HepG2 (cell line): ENCODE measurements around the gene EIF4G3. TPM values are rescaled to one million over a fixed set of nuclear protein-coding genes. Genes with fewer than 3 reads are reported as not detected.
A peak's percentile ranks its signal among the peaks of the same experiment; 100 is the strongest.

Source experiments
- ATAC-seq: fragments of 200-7000 bp; cut with Tn5 transposase; 3 replicates; pipeline ENCODE4 v1.9.1; 2020; ENCODE audit warnings: mild to moderate bottlenecking, moderate library complexity
- BruUV-seq: library from RNA; stranded (reverse); fragments of 400-500 nt; replicated peaks from 2 replicates; lab custom pipeline; 2021; lab: Mats Ljungman, UMichigan
- CTCF ChIA-PET: fragments of 300-600 bp; formaldehyde crosslinking; extraction: SDS; loops from one replicate; lab custom pipeline; 2021; ENCODE audit warnings: low total read pairs, inconsistent platforms, low intra/inter-chr PET ratio; lab: Yijun Ruan, JAX
- POLR2A ChIA-PET: fragments of 350-600 bp; sonication (Branson Sonifier 250); formaldehyde crosslinking; loops from one replicate; lab custom pipeline; 2020; ENCODE audit warnings: antibody characterized with exemption, inconsistent platforms; lab: Yijun Ruan, JAX
- DNase-seq: peaks from one replicate; pipeline ENCODE4 v3.0.0-alpha.2; 2015; ENCODE audit warnings: low spot score
- FAIRE-seq: peaks from 3 replicates; lab custom pipeline; 2011; peaks lifted over from hg19 to GRCh38; lab: Jason Lieb, UNC
- H2AFZ ChIP-seq: one replicate; pipeline ENCODE4 v1.6.1; 2011; ENCODE audit warnings: low read length, inconsistent platforms
- H3K27ac ChIP-seq: fragments of 300-600 bp; 3 replicates; pipeline ENCODE4 v1.8.0; 2011; ENCODE audit warnings: mixed run types, mild to moderate bottlenecking, mixed read lengths, low read length, inconsistent platforms; ENCODE audit not compliant: insufficient read depth; ENCODE audit errors: extremely low read length
- H3K27me3 ChIP-seq, 2 experiments: fragments of 200-600 bp in 1 of 2; 2 replicates in 1 of 2; 3 replicates in 1 of 2; pipeline versions ENCODE4 v1.6.0 to v1.8.0; 2011; ENCODE audit warnings: low read length in 2 of 2, mild to moderate bottlenecking in 2 of 2, moderate library complexity in 2 of 2, inconsistent platforms in 1 of 2; ENCODE audit not compliant: insufficient read depth in 2 of 2, control insufficient read depth in 1 of 2
- H3K36me3 ChIP-seq, 2 experiments: fragments of 200-600 bp in 1 of 2; replicated peaks in 1 of 2; 2 replicates in 1 of 2; 3 replicates in 1 of 2; pipeline versions ENCODE4 v1.5.1 to v1.8.0; 2011; ENCODE audit warnings: low read length in 2 of 2, inconsistent platforms in 1 of 2; ENCODE audit not compliant: insufficient read depth in 2 of 2, control insufficient read depth in 1 of 2
- H3K4me1 ChIP-seq: 2 replicates; pipeline ENCODE4 v1.5.1; 2012; ENCODE audit warnings: low read length, inconsistent platforms; ENCODE audit not compliant: insufficient read depth
- H3K4me2 ChIP-seq: 2 replicates; pipeline ENCODE4 v1.6.0; 2011; ENCODE audit warnings: low read depth, low read length, inconsistent platforms
- H3K4me3 ChIP-seq, 3 experiments: fragments of 200-600 bp in 1 of 3; sonication (generic), shearing (Covaris generic) in 1 of 3; replicated peaks in 1 of 3; 2 replicates each; pipeline ENCODE4 v1.5.1; 2011 to 2016; ENCODE audit warnings: low read length in 3 of 3, inconsistent platforms in 2 of 3, low read depth in 2 of 3, mild to moderate bottlenecking in 2 of 3, control low read depth in 1 of 3, mixed read lengths in 1 of 3; ENCODE audit not compliant: insufficient read depth in 1 of 3
- H3K79me2 ChIP-seq: one replicate; pipeline ENCODE4 v1.6.1; 2011; ENCODE audit warnings: low read length, inconsistent platforms; ENCODE audit not compliant: insufficient read depth
- H3K9ac ChIP-seq: 2 replicates; pipeline ENCODE4 v1.6.0; 2011; ENCODE audit warnings: mild to moderate bottlenecking, low read depth, low read length, inconsistent platforms; ENCODE audit not compliant: insufficient read depth
- H3K9me3 ChIP-seq: 2 replicates; pipeline ENCODE4 v1.5.1; 2012; ENCODE audit warnings: mild to moderate bottlenecking, low read length
- H4K20me1 ChIP-seq: 2 replicates; pipeline ENCODE4 v1.6.0; 2011; ENCODE audit warnings: inconsistent platforms, mild to moderate bottlenecking, low read length, moderate library complexity; ENCODE audit not compliant: insufficient read depth
- ARID5B ChIP-seq: IDR thresholded peaks from 2 replicates; pipeline ENCODE4 v1.4.0; 2020; ENCODE audit warnings: mild to moderate bottlenecking, missing genetic modification reagents
- BRF2 ChIP-seq: sonication (generic); formaldehyde crosslinking; IDR thresholded peaks from 2 replicates; pipeline ENCODE4 v1.8.1; 2022; ENCODE audit warnings: mild to moderate bottlenecking, missing genetic modification reagents
- DNMT1 ChIP-seq: sonication (generic); formaldehyde crosslinking; IDR thresholded peaks from 2 replicates; pipeline ENCODE4 v1.5.1; 2020; ENCODE audit warnings: mild to moderate bottlenecking, missing genetic modification reagents
- HDAC2 ChIP-seq: sonication (generic); formaldehyde crosslinking; IDR thresholded peaks from 2 replicates; pipeline ENCODE4 v1.4.0; 2020; ENCODE audit warnings: missing genetic modification reagents
- HES4 ChIP-seq: sonication (generic); formaldehyde crosslinking; IDR thresholded peaks from 2 replicates; pipeline ENCODE4 v1.9.0; 2021; ENCODE audit warnings: mild to moderate bottlenecking, missing genetic modification reagents, borderline replicate concordance
- HMG20B ChIP-seq: conservative IDR thresholded peaks from 2 replicates; pipeline ENCODE4 v1.6.1; 2016; ENCODE audit warnings: missing genetic modification reagents, missing compliant biosample characterization
- HNF4A ChIP-seq: sonication (generic); formaldehyde crosslinking; IDR thresholded peaks from 2 replicates; pipeline ENCODE4 v1.4.0; 2020; ENCODE audit warnings: missing genetic modification reagents
- PHF20 ChIP-seq: sonication (generic); formaldehyde crosslinking; IDR thresholded peaks from 2 replicates; pipeline ENCODE4 v1.5.0; 2020; ENCODE audit warnings: mild to moderate bottlenecking, missing genetic modification reagents
- RARA ChIP-seq: IDR thresholded peaks from 2 replicates; pipeline ENCODE4 v1.6.1; 2016; ENCODE audit warnings: missing genetic modification reagents, missing compliant biosample characterization
- TFAP4 ChIP-seq: sonication (generic); IDR thresholded peaks from 2 replicates; pipeline ENCODE4 v1.6.1; 2016; ENCODE audit warnings: low read depth, borderline replicate concordance
- ZFP36 ChIP-seq: fragments of 150-350 bp; IDR thresholded peaks from 2 replicates; pipeline ENCODE4 v1.6.1; 2018; ENCODE audit warnings: borderline replicate concordance, low read length, low read depth; ENCODE audit not compliant: partially characterized antibody
- ZFP41 ChIP-seq: sonication (generic); formaldehyde crosslinking; IDR thresholded peaks from 2 replicates; pipeline ENCODE4 v1.4.0; 2020; ENCODE audit warnings: mild to moderate bottlenecking, missing genetic modification reagents, borderline replicate concordance
- ZNF30 ChIP-seq: sonication (generic); formaldehyde crosslinking; IDR thresholded peaks from 2 replicates; pipeline ENCODE4 v1.5.0; 2020; ENCODE audit warnings: mild to moderate bottlenecking, missing genetic modification reagents
- ZNF354B ChIP-seq: sonication (generic); formaldehyde crosslinking; IDR thresholded peaks from 2 replicates; pipeline ENCODE4 v1.8.0; 2022; ENCODE audit warnings: mild to moderate bottlenecking, missing genetic modification reagents
- ZNF784 ChIP-seq: sonication (generic); formaldehyde crosslinking; IDR thresholded peaks from 2 replicates; pipeline ENCODE4 v1.5.1; 2020; ENCODE audit warnings: missing genetic modification reagents, mild to moderate bottlenecking, borderline replicate concordance
- WGBS: methylation state at CpG from one replicate; pipeline ENCODE4 v1.1.6; 2017; ENCODE audit warnings: low lambda C conversion rate; 5-methylcytosine and 5-hydroxymethylcytosine counted together
- in situ Hi-C: cut with HindIII; loops from 2 replicates; pipeline ENCODE4 v1.10.0; 2017; ENCODE audit warnings: low pct_unique_long_range_greater_than_20kb; ENCODE audit not compliant: extremely low pct_ligation_motif_present
- intact Hi-C: fragments of 100-400 bp; cut with micrococcal nuclease; formaldehyde crosslinking; loops from one replicate; pipeline ENCODE4 v1.10.0; 2022; ENCODE audit not compliant: unreplicated experiment
- polyA plus RNA-seq, 8 experiments: library from polyadenylated mRNA; depleted of rRNA in 3 of 8; stranded (reverse) in 7 of 8; unstranded in 1 of 8; fragments of >200 nt; fragmentation: Illumina TruSeq in 4 of 8; extraction: Trizol in 4 of 8; gene quantifications; 2 replicates each; pipeline versions ENCODE4 v1.2.1 to v1.2.3, GENCODE V29; 2011 to 2016; ENCODE audit warnings: low read depth in 4 of 8, missing spikeins in 1 of 8, mixed read lengths in 1 of 8; ENCODE audit not compliant: insufficient read depth in 1 of 8
- total RNA-seq, 5 experiments: library from RNA; depleted of rRNA; stranded (reverse); fragments of >200 nt; fragmentation: Illumina TruSeq; extraction: Trizol; gene quantifications; 2 replicates each; pipeline ENCODE4 v1.2.3, GENCODE V29; 2016; ENCODE audit warnings: low read depth in 1 of 5

EIF4G3 gene
- total and polyA plus RNA-seq, 2 of the 13 experiments (the other 11 are each of a cell fraction or from before 2014, with no cell fraction given) = 22.2 to 27.6 TPM

- TF ChIP-seq DNMT1 (CRISPR knock-in tag) (0 out of 2 replicates have a peak, but pooled peaks have one; percentile 39), HDAC2 (CRISPR knock-in tag) (peak; percentile 30; the same call in 1 of the 2 replicates), ARID5B (CRISPR knock-in tag) (0 out of 2 replicates have a peak, but pooled peaks have one; percentile 9)
Measured at GRCh38 chr1:20786253-20787028, 390.3 kb downstream of the EIF4G3 start (continued).

GRCh38 chr1:20785907-20786252 is 390.8 kb downstream of the EIF4G3 start:
- WGBS = 3% methylated on average over 13 of the region's 16 CpGs
- intact Hi-C loops = loop anchor here (10.0 kb wide), 1 partner anchor 109 kb away; no protein-coding TSS in a partner anchor
- H3K27me3 ChIP-seq = no peaks in the 10 kb centered on the region; a peak in 1 of 5 replicates
- H3K4me3 ChIP-seq = peak overlapping the region; percentile 88 to 99 (median 92)
- peaks cover 0 to 3% of the 10 kb centered on the region in 2 experiments; a peak in 1 of 5 replicates for H3K36me3 ChIP-seq
- ATAC-seq (no peak; the same call in 2 of the 3 replicates), FAIRE-seq (no peak), DNase-seq (peak; percentile 10)
- peaks cover 45% of the 10 kb centered on the region for H4K20me1 ChIP-seq
- peaks cover 53% of the 10 kb centered on the region for H3K79me2 ChIP-seq
- no peak overlapping the region for H2AFZ ChIP-seq
- ChIA-PET CTCF (no interaction called here), POLR2A (interaction anchor here (1.0 to 2.1 kb wide), 13 partner anchors 8 to 407 kb away, joined by 3 to 13 read pairs (median 6); partner anchors contain the start of genes DDOST, FAM43B, KIF17 and SH2D5)
- H3K4me2 ChIP-seq = peak overlapping the region; percentile 80
- no peaks in the 10 kb centered on the region for H3K9me3 ChIP-seq
- BruUV-seq = no TSS peak
- in situ Hi-C loops = no loop called here
- peak overlapping the region; percentile 99 for H3K27ac ChIP-seq
- peak overlapping the region; percentile 91 for H3K9ac ChIP-seq
- peaks cover 41% of the 10 kb centered on the region for H3K4me1 ChIP-seq
- TF ChIP-seq ZFP36 = no peak
- no peak for TF ChIP-seq ZFP41
- no peak for TF ChIP-seq RARA (CRISPR knock-in tag)
- TF ChIP-seq TFAP4 = 0 out of 2 replicates have a peak, but pooled peaks have one; percentile 23
- no peak for TF ChIP-seq ZNF784 (CRISPR knock-in tag)
- no peak for TF ChIP-seq ZNF354B (CRISPR knock-in tag)
- TF ChIP-seq PHF20 (CRISPR knock-in tag) = no peak; the same call in 1 of the 2 replicates
- no peak for TF ChIP-seq HNF4A
- no peak for TF ChIP-seq ZNF30 (CRISPR knock-in tag)
- TF ChIP-seq HMG20B (CRISPR knock-in tag) = no peak
- TF ChIP-seq BRF2 (CRISPR knock-in tag) = no peak
- TF ChIP-seq HES4 = no peak
